Measurements from ENCODE around the gene DNAH10.

DNAH10 gene

DNA sequence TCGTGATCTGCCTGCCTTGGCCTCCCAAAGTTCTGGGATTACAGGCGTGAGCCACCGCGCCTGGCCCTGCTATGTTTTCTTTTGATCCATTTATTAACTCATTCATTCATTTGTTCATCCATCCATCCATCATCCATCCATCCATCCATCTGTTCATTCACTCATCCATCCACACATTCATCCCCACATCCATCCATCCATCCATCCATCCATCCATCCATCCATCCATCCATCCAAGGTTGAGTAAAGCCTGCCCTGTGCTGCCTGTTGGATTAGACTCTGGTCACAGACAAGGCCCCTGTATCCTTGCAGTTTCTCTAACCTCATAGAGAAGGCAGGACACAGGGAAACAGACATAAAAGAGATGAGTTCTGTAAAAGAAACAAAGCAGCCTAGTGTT, 44.9 kb downstream of the DNAH10 start:
- Histone ChIP-seq H3K36me3 (ENCODE audit: insufficient read depth, insufficient read length, low read length) (no peaks in the 10 kb centered on the region), H3K4me1 (ENCODE audit: insufficient read depth, insufficient read length) (peaks cover 2% of the 10 kb centered on the region), H3K27me3 (ENCODE audit: insufficient read depth, insufficient read length) (no peaks in the 10 kb centered on the region), H3K9ac (ENCODE audit: insufficient read length, low read depth) (no peak overlapping the region), H3K4me3 (ENCODE audit: insufficient read length, low read depth) (no peak overlapping the region), H3K9me3 (ENCODE audit: insufficient read depth, low read length) (no peaks in the 10 kb centered on the region)
- no peak for TF ChIP-seq YY1 (IDR thresholded peaks at IDR 0.05; ENCODE audit: insufficient read depth, insufficient read length)
- TF ChIP-seq SUZ12 (IDR thresholded peaks at IDR 0.05; ENCODE audit: extremely low read depth, insufficient read depth, insufficient read length) = no peak
- TF ChIP-seq ZNF274 (IDR thresholded peaks at IDR 0.05; ENCODE audit: low read depth, low read length) = no peak
- DNase-seq (ENCODE audit: low read depth, low spot score) = no peak

DNA sequence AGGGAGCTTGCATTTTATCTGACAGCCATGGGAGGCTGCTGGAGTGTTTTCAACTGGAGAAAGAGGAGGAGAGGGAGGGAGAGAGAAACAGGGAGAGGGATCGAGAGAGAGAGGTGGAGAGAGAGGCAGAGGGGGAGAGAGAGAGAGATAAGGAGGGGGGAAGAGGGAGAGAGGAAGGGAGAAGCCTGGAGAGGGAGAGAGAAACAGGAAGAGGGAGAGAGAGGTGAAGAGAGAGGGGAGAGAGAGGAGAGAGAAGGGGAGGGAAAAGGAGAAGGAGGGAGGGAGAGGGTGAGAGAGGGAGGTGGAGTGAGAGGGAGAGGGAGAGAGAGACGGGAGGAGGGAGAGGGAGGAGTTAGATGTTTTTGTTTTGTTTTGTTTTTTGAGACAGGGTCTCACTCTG, 45.6 kb downstream of the DNAH10 start:
- H3K4me1 ChIP-seq (ENCODE audit: insufficient read depth, insufficient read length) = peaks cover 2% of the 10 kb centered on the region
- no peak overlapping the region for H3K9ac ChIP-seq (ENCODE audit: insufficient read length, low read depth)
- no peaks in the 10 kb centered on the region for H3K36me3 ChIP-seq (ENCODE audit: insufficient read depth, insufficient read length, low read length)
- no peaks in the 10 kb centered on the region for H3K27me3 ChIP-seq (ENCODE audit: insufficient read depth, insufficient read length)
- TF ChIP-seq SUZ12 (IDR thresholded peaks at IDR 0.05; ENCODE audit: extremely low read depth, insufficient read depth, insufficient read length) (no peak), YY1 (IDR thresholded peaks at IDR 0.05; ENCODE audit: insufficient read depth, insufficient read length) (no peak), ZNF274 (IDR thresholded peaks at IDR 0.05; ENCODE audit: low read depth, low read length) (no peak)
- DNase-seq (ENCODE audit: low read depth, low spot score) = no peak
- H3K4me3 ChIP-seq (ENCODE audit: insufficient read length, low read depth) = no peak overlapping the region
- no peaks in the 10 kb centered on the region for H3K9me3 ChIP-seq (ENCODE audit: insufficient read depth, low read length)

DNA sequence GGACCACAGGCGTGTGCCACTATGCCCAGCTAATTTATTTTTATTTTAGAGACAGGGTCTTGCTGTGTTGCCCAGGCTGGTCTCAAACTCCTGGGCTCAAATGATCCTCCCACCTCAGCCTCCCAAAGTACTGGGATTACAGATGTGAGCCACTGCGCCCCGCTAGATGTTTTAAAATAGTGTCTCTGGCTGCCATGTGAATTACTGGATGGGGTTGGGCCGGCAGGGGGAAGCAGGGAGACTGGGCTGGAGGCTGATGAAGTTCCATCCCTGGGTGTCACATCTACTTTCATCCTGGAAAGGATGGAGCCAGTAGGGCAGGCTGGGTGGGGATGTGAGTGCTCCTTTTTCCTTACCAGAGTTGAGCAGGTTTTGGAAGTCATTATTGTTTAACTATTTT, 46.1 kb downstream of the DNAH10 start:
- H3K4me1 ChIP-seq (ENCODE audit: insufficient read depth, insufficient read length) = peaks cover 2% of the 10 kb centered on the region
- no peak overlapping the region for H3K4me3 ChIP-seq (ENCODE audit: insufficient read length, low read depth)
- no peak for TF ChIP-seq ZNF274 (IDR thresholded peaks at IDR 0.05; ENCODE audit: low read depth, low read length)
- no peak for TF ChIP-seq YY1 (IDR thresholded peaks at IDR 0.05; ENCODE audit: insufficient read depth, insufficient read length)
- no peak for TF ChIP-seq SUZ12 (IDR thresholded peaks at IDR 0.05; ENCODE audit: extremely low read depth, insufficient read depth, insufficient read length)
- no peak for DNase-seq (ENCODE audit: low read depth, low spot score)
- no peaks in the 10 kb centered on the region for H3K9me3 ChIP-seq (ENCODE audit: insufficient read depth, low read length)
- no peak overlapping the region for H3K9ac ChIP-seq (ENCODE audit: insufficient read length, low read depth)
- no peaks in the 10 kb centered on the region for H3K27me3 ChIP-seq (ENCODE audit: insufficient read depth, insufficient read length)
- no peaks in the 10 kb centered on the region for H3K36me3 ChIP-seq (ENCODE audit: insufficient read depth, insufficient read length, low read length)

DNA sequence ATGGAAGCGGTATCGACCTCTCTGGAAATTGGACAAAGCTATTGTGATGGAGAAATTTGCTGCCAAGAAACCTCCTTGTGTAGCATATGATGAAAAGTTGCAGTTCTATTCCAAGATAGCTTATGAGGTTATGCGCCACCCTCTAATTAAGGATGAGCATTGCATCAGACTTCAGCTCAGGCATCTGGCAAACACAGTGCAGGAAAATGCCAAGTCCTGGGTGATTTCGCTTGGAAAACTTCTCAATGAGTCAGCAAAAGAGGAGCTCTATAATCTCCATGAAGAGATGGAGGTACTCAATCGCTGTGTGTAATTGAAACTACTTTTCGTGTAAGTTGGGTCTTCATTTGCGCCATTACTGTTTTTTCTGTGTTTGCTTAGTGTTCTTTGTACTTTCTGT, 51.2 kb downstream of the DNAH10 start:
- Histone ChIP-seq H3K9me3 (ENCODE audit: insufficient read depth, low read length) (peaks cover 20% of the 10 kb centered on the region), H3K27me3 (ENCODE audit: insufficient read depth, insufficient read length) (no peaks in the 10 kb centered on the region), H3K9ac (ENCODE audit: insufficient read length, low read depth) (no peak overlapping the region), H3K4me1 (ENCODE audit: insufficient read depth, insufficient read length) (no peaks in the 10 kb centered on the region), H3K36me3 (ENCODE audit: insufficient read depth, insufficient read length, low read length) (no peaks in the 10 kb centered on the region), H3K4me3 (ENCODE audit: insufficient read length, low read depth) (no peak overlapping the region)
- TF ChIP-seq YY1 (IDR thresholded peaks at IDR 0.05; ENCODE audit: insufficient read depth, insufficient read length) = no peak
- TF ChIP-seq ZNF274 (IDR thresholded peaks at IDR 0.05; ENCODE audit: low read depth, low read length) = no peak
- no peak for TF ChIP-seq SUZ12 (IDR thresholded peaks at IDR 0.05; ENCODE audit: extremely low read depth, insufficient read depth, insufficient read length)
- no peak for DNase-seq (ENCODE audit: low read depth, low spot score)

DNA sequence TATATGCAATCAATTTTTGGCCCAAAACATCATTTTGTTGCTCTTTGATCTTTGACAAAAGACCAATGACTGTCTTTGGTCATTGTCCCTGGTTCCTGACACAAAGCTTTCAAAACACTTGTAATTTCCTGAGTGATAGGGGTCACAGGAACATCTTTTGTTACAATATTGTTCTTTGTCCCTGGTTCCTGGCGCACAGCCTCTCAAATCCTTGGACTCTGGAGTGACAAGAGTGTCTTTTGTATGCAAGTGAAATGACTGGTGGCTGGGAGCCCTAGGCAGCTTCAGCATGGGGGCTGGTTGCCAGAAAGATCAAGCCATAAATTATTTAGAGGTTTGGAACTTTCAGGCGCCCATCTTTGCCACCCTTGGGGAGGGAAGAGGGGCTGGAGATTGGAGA, 53.9 kb downstream of the DNAH10 start:
- Histone ChIP-seq H3K9me3 (ENCODE audit: insufficient read depth, low read length) (peaks cover 20% of the 10 kb centered on the region), H3K36me3 (ENCODE audit: insufficient read depth, insufficient read length, low read length) (no peaks in the 10 kb centered on the region), H3K4me1 (ENCODE audit: insufficient read depth, insufficient read length) (no peaks in the 10 kb centered on the region), H3K27me3 (ENCODE audit: insufficient read depth, insufficient read length) (no peaks in the 10 kb centered on the region), H3K9ac (ENCODE audit: insufficient read length, low read depth) (no peak overlapping the region), H3K4me3 (ENCODE audit: insufficient read length, low read depth) (no peak overlapping the region)
- no peak for DNase-seq (ENCODE audit: low read depth, low spot score)
- TF ChIP-seq ZNF274 (IDR thresholded peaks at IDR 0.05; ENCODE audit: low read depth, low read length) = no peak
- no peak for TF ChIP-seq SUZ12 (IDR thresholded peaks at IDR 0.05; ENCODE audit: extremely low read depth, insufficient read depth, insufficient read length)
- no peak for TF ChIP-seq YY1 (IDR thresholded peaks at IDR 0.05; ENCODE audit: insufficient read depth, insufficient read length)

GRCh38 chr12:123816896-123817537, 54.9 kb downstream of the DNAH10 start:
- Histone ChIP-seq H3K36me3 (ENCODE audit: insufficient read depth, insufficient read length, low read length) (no peaks in the 10 kb centered on the region), H3K27me3 (ENCODE audit: insufficient read depth, insufficient read length) (no peaks in the 10 kb centered on the region), H3K4me3 (ENCODE audit: insufficient read length, low read depth) (no peak overlapping the region), H3K9me3 (ENCODE audit: insufficient read depth, low read length) (peaks cover 20% of the 10 kb centered on the region), H3K9ac (ENCODE audit: insufficient read length, low read depth) (no peak overlapping the region), H3K4me1 (ENCODE audit: insufficient read depth, insufficient read length) (no peaks in the 10 kb centered on the region)
- no peak for DNase-seq (ENCODE audit: low read depth, low spot score)
- TF ChIP-seq SUZ12 (IDR thresholded peaks at IDR 0.05; ENCODE audit: extremely low read depth, insufficient read depth, insufficient read length) = no peak
- TF ChIP-seq ZNF274 (IDR thresholded peaks at IDR 0.05; ENCODE audit: low read depth, low read length) = no peak
- no peak for TF ChIP-seq YY1 (IDR thresholded peaks at IDR 0.05; ENCODE audit: insufficient read depth, insufficient read length)

- Histone ChIP-seq H3K4me3 (ENCODE audit: insufficient read length, low read depth) (no peak overlapping the region), H3K9ac (ENCODE audit: insufficient read length, low read depth) (no peak overlapping the region), H3K9me3 (ENCODE audit: insufficient read depth, low read length) (peaks cover 17% of the 10 kb centered on the region), H3K27me3 (ENCODE audit: insufficient read depth, insufficient read length) (peaks cover 2% of the 10 kb centered on the region), H3K4me1 (ENCODE audit: insufficient read depth, insufficient read length) (no peaks in the 10 kb centered on the region), H3K36me3 (ENCODE audit: insufficient read depth, insufficient read length, low read length) (no peaks in the 10 kb centered on the region)
- TF ChIP-seq SUZ12 (IDR thresholded peaks at IDR 0.05; ENCODE audit: extremely low read depth, insufficient read depth, insufficient read length) = no peak
- no peak for TF ChIP-seq YY1 (IDR thresholded peaks at IDR 0.05; ENCODE audit: insufficient read depth, insufficient read length)
- TF ChIP-seq ZNF274 (IDR thresholded peaks at IDR 0.05; ENCODE audit: low read depth, low read length) = no peak
- no peak for DNase-seq (ENCODE audit: low read depth, low spot score)
Observed at GRCh38 chr12:123822804-123823203, 60.7 kb downstream of the DNAH10 start.
